GM12878 (cell line): ENCODE results near the gene MFAP1. TPM values are rescaled to one million over a fixed set of nuclear protein-coding genes. Genes with fewer than 3 reads are reported as not detected.

Experiments
- BCL11A ChIP-seq: IDR thresholded peaks from 2 replicates; pipeline ENCODE4 v1.6.1; 2011; ENCODE audit warnings: low read depth, low read length
- CHD1 ChIP-seq: IDR thresholded peaks from 2 replicates; pipeline ENCODE4 v1.6.1; 2012; ENCODE audit warnings: low read depth, low read length, improper control_type of control experiment
- ETV6 ChIP-seq, 2 experiments: fragments of 450-650 bp in 1 of 2; IDR thresholded peaks in 1 of 2; conservative IDR thresholded peaks in 1 of 2; 2 replicates each; pipeline ENCODE4 v1.6.1; 2014; ENCODE audit warnings: antibody characterized with exemption in 1 of 2, borderline replicate concordance in 1 of 2, low read depth in 1 of 2, mild to moderate bottlenecking in 1 of 2, moderate library complexity in 1 of 2
- IKZF1 ChIP-seq: fragments of 450-650 bp; conservative IDR thresholded peaks from 2 replicates; pipeline ENCODE4 v1.6.1; 2017; ENCODE audit warnings: antibody characterized with exemption, mild to moderate bottlenecking
- IRF4 ChIP-seq: IDR thresholded peaks from 2 replicates; pipeline ENCODE4 v1.6.1; 2011; ENCODE audit warnings: low read depth, low read length
- KAT2A ChIP-seq: conservative IDR thresholded peaks from 2 replicates; pipeline ENCODE4 v1.6.1; 2011; ENCODE audit warnings: low read depth, low read length; ENCODE audit not compliant: control insufficient read depth
- MEF2B ChIP-seq: fragments of 450-650 bp; IDR thresholded peaks from 2 replicates; pipeline ENCODE4 v1.6.1; 2018; ENCODE audit warnings: mild to moderate bottlenecking, moderate library complexity; ENCODE audit not compliant: partially characterized antibody, poor library complexity, severe bottlenecking
- MXI1 ChIP-seq: fragments of 150-350 bp; IDR thresholded peaks from 2 replicates; pipeline ENCODE4 v1.6.1; 2011; ENCODE audit warnings: low read depth, mild to moderate bottlenecking, inconsistent platforms, low read length, improper control_type of control experiment
- NBN ChIP-seq: fragments of 450-650 bp; IDR thresholded peaks from 2 replicates; pipeline ENCODE4 v1.6.1; 2016
- NFYA ChIP-seq: IDR thresholded peaks from 2 replicates; pipeline ENCODE4 v1.6.1; 2011; ENCODE audit warnings: low read depth, mild to moderate bottlenecking, low read length, improper control_type of control experiment, borderline replicate concordance
- SMAD5 ChIP-seq: IDR thresholded peaks from 2 replicates; pipeline ENCODE4 v1.6.1; 2016; ENCODE audit warnings: antibody characterized with exemption, low read depth
- SP1 ChIP-seq: IDR thresholded peaks from one replicate; pipeline ENCODE4 v1.6.1; 2011; ENCODE audit warnings: low read depth, low read length
- TAF1 ChIP-seq: IDR thresholded peaks from 2 replicates; pipeline ENCODE4 v1.6.1; 2011; ENCODE audit warnings: mild to moderate bottlenecking, low read depth, low read length, borderline replicate concordance
- TCF7 ChIP-seq: IDR thresholded peaks from 2 replicates; pipeline ENCODE4 v1.6.1; 2014; ENCODE audit warnings: antibody characterized with exemption, borderline replicate concordance
- ZBED1 ChIP-seq: IDR thresholded peaks from 2 replicates; pipeline ENCODE4 v1.6.1; 2016; ENCODE audit warnings: borderline replicate concordance
- ZNF207 ChIP-seq: fragments of 450-650 bp; IDR thresholded peaks from 2 replicates; pipeline ENCODE4 v1.6.1; 2014; ENCODE audit warnings: antibody characterized with exemption, mild to moderate bottlenecking, borderline replicate concordance
- polyA plus RNA-seq, 11 experiments: library from polyadenylated mRNA; depleted of rRNA in 4 of 11; unstranded in 6 of 11; stranded (reverse) in 5 of 11; fragments of >200 nt; fragmentation: Nextera tagmentation in 4 of 11; fragmentation: Illumina TruSeq in 1 of 11; extraction: Ambion mirVana in 4 of 11; extraction: Trizol in 1 of 11; gene quantifications; 1 replicate in 1 of 11; 2 replicates in 10 of 11; pipeline versions ENCODE4 v1.2.1 to v1.2.3, GENCODE V29; 2011 to 2016; ENCODE audit warnings: inconsistent platforms in 2 of 11, missing spikeins in 2 of 11, low read depth in 1 of 11
- total RNA-seq, 4 experiments: library from RNA; depleted of rRNA in 3 of 4; stranded (reverse); fragments of >200 nt in 3 of 4; fragmentation: Illumina TruSeq in 1 of 4; extraction: Trizol in 1 of 4; gene quantifications; 2 replicates each; pipeline versions ENCODE4 v1.2.1 to v1.2.3, GENCODE V29; 2013 to 2021
- TF ChIP-seq, protein P1 (sequence below): IDR thresholded peaks from 2 replicates; pipeline ENCODE4 v1.6.1; 2011; ENCODE audit warnings: borderline replicate concordance, low read depth, mild to moderate bottlenecking, moderate library complexity, mixed read lengths, low read length; ENCODE audit not compliant: insufficient read depth; ENCODE audit errors: extremely low read length

Gene MFAP1
- total and polyA plus RNA-seq, 10 of the 15 experiments (the other 5 are each of a cell fraction or from before 2014, with no cell fraction given), result 24.5 to 67.3 (median 47.4) TPM

- TF ChIP-seq ETV6 (conservative IDR thresholded peaks at IDR 0.05 in 1 of 2, IDR thresholded peaks at IDR 0.05 in 1 of 2; ENCODE audit: borderline replicate concordance in 1 of 2, low read depth in 1 of 2), result no peak; a peak in 1 of 4 replicates
- TF ChIP-seq KAT2A, result no peak
- no peak for TF ChIP-seq NFYA
- no peak for TF ChIP-seq TCF7
- no peak for TF ChIP-seq BCL11A
- TF ChIP-seq NBN, result peak; percentile 94
- TF ChIP-seq MEF2B, result no peak
- TF ChIP-seq ZNF207, result peak; percentile 62; the same call in 1 of the 2 replicates
- TF ChIP-seq CHD1, result no peak
- peak; percentile 90 for TF ChIP-seq TAF1
- TF ChIP-seq, protein P1, sequence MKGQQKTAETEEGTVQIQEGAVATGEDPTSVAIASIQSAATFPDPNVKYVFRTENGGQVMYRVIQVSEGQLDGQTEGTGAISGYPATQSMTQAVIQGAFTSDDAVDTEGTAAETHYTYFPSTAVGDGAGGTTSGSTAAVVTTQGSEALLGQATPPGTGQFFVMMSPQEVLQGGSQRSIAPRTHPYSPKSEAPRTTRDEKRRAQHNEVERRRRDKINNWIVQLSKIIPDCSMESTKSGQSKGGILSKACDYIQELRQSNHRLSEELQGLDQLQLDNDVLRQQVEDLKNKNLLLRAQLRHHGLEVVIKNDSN, result no peak
- peak; percentile 83 for TF ChIP-seq IKZF1
- TF ChIP-seq SMAD5, result peak; percentile 95
- TF ChIP-seq SP1, result peak; percentile 28
- TF ChIP-seq ZBED1, result peak; percentile 73; the same call in 1 of the 2 replicates
- TF ChIP-seq MXI1, result peak; percentile 73; the same call in 1 of the 2 replicates
- TF ChIP-seq IRF4, result no peak
- TF ChIP-seq, all 136 proteins: peak for 56
Measured at GRCh38 chr15:43824302-43825246, at the start of gene MFAP1 (continued).
